Psoas muscle (tissue), 8 donors: ENCODE results near the gene SBK1. TPM values are rescaled to one million over a fixed set of nuclear protein-coding genes. Genes with fewer than 3 reads are reported as not detected.
"Not testable (repeated sequence)": the region's sequence is repeated elsewhere in the genome, so short reads cannot be mapped to it uniquely, and the experiment has no call there.

ENCODE experiments used
- ATAC-seq, 4 donors: fragments of 200-7000 bp; cut with Tn5 transposase; one replicate each; pipeline ENCODE4 v1.9.1; 2020; ENCODE audit warnings: moderate library complexity in 3 of 4, mild to moderate bottlenecking in 2 of 4
- DNase-seq, 2 donors: peaks; one replicate each; pipeline ENCODE4 v3.0.0-alpha.2; 2020
- H3K27ac ChIP-seq: fragments of 200-600 bp; one replicate; pipeline ENCODE4 v1.8.0; 2022
- H3K27me3 ChIP-seq, 3 donors: fragments of 200-600 bp in 1 of 3; one replicate each; pipeline versions ENCODE4 v1.6.1 to v1.8.0; 2013 to 2022; ENCODE audit warnings: low read length in 2 of 3, mild to moderate bottlenecking in 2 of 3, moderate library complexity in 1 of 3; ENCODE audit not compliant: insufficient read depth in 3 of 3
- H3K36me3 ChIP-seq, 2 donors: fragments of 200-600 bp in 1 of 2; one replicate each; pipeline versions ENCODE4 v1.6.1 to v1.8.0; 2013 to 2022; ENCODE audit warnings: low read depth in 1 of 2, mild to moderate bottlenecking in 1 of 2, moderate library complexity in 1 of 2; ENCODE audit not compliant: insufficient read depth in 1 of 2
- H3K4me1 ChIP-seq: fragments of 200-600 bp; one replicate; pipeline ENCODE4 v1.8.0; 2022
- H3K4me3 ChIP-seq: fragments of 200-600 bp; one replicate; pipeline ENCODE4 v1.8.0; 2022; ENCODE audit warnings: mild to moderate bottlenecking
- H3K9me3 ChIP-seq: fragments of 200-600 bp; one replicate; pipeline ENCODE4 v1.8.0; 2022
- WGBS, 3 donors: extraction: QIAGEN DNeasy Blood & Tissue Kit; methylation state at CpG; one replicate each; pipeline versions ENCODE4 v1.1.6 to v1.1.7; 2013; 5-methylcytosine and 5-hydroxymethylcytosine counted together
- intact Hi-C, 2 donors: fragments of 100-400 bp; cut with DNase I; formaldehyde crosslinking; loops; one replicate each; pipeline versions ENCODE4 v1.11.0 to v1.14.2; 2022
- long read RNA-seq, 2 donors: library from polyadenylated mRNA; unstranded; transcript quantifications; one replicate each; pipeline ENCODE4 v2.0.0, GENCODE V29; 2021
- polyA plus RNA-seq, 3 donors: library from polyadenylated mRNA; stranded (reverse); fragments of 200-250 nt; gene quantifications; one replicate each; pipeline ENCODE4 v1.2.3, GENCODE V29; 2013
- total RNA-seq, 4 donors: library from RNA; stranded (reverse); fragmentation: NEBNext Ultra II Directional in 2 of 4; extraction: Animal tissue kit (Norgen Biotek cat#: 25700) in 2 of 4; gene quantifications; one replicate each; pipeline versions ENCODE4 v1.2.1 to v1.2.4, GENCODE V29; 2021 to 2023
- TF ChIP-seq, protein P1 (sequence below): fragments of 200-600 bp; IDR thresholded peaks from one replicate; pipeline ENCODE4 v1.8.0; 2022; ENCODE audit warnings: antibody characterized with exemption
- donor health status: healthy with polysubstance abuse.
- donor health status: DM: no; HTN: no; CAD: no; lungs with moderate emphysema.
- donor health status: Bipolar disorder and iron deficiency.
- donor health status: healthy.
- donor health status: DM: yes; HTN: yes; CAD: no.
- donor health status: DM: no; HTN: no; CAD: no.
- donor health status: DM: no; HTN: no; CAD: no.
- donor health status: DM: yes; HTN: yes; CAD: no.

The SBK1 gene
- total RNA-seq (10 to 100 TPM in 2 of 4 donors, 1 to 10 TPM in 2; 2.5 to 20.6 (median 9.2) TPM), polyA plus RNA-seq (1 to 10 TPM; 1.3 to 5.3 (median 1.9) TPM)
- long read RNA-seq, donor 1, result 0 reads
- long read RNA-seq, donor 2, partial matches to known transcripts, result 1 of 13 reads
- long read RNA-seq, donor 2, other reads (novel, unspliced or antisense), result 12 of 13 reads

DNA sequence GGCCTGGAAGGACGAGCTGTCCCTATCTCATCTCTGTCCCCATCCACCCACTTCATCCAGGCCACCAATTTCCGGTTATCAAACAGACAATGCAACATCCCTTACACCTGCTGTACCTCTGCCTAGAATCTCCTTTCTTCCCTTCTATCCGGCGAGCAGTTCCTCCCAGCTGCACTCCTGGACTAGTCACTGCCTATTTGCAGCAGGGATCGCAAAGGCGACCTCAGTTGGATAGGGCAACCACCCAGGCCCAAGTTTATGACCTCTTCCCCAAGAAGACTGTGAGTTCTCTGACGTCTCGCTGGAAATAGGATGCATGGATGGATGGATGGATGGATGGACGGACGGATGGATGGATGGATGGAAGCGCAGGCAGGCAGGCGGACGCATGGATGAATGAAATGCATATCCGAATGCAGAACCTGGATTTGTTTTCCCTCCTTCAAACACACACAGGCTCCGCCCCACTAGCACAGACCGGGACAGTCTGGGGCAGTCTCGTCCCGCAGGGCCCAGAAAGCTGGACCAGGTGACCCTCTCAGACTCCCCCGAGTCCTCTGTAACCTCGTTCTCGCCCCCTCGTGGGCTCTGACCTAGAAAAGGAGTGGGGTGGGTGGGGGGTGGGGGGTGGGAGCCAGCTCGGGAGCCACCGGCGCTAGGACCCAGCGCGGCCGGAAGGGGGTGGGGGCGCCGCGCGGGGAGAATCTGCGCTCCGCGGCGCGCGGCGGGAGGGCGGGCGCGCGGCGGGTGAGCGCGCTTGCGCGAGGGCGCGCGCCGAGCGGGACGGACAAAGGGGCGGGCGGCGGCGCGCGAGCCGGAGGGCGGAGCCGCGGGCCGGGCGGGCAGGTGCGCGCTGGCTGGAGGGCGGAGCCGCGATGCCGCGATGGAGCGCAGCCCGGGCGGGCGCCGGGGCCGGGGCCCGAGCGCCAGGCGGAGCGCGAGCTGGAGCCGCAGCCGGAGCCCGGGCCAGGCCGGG is at the start of gene SBK1:
TSS of gene SBK1 (plus strand) at position 875 of the 976 bp plus-strand sequence. CDS start 24,867 bp downstream, outside the sequence.
- H3K9me3 ChIP-seq, result no peaks in the 10 kb centered on the region
- H3K36me3 ChIP-seq, result no peaks in the 10 kb centered on the region
- peaks cover 30% of the 10 kb centered on the region for H3K4me1 ChIP-seq
- TF ChIP-seq, protein P1, sequence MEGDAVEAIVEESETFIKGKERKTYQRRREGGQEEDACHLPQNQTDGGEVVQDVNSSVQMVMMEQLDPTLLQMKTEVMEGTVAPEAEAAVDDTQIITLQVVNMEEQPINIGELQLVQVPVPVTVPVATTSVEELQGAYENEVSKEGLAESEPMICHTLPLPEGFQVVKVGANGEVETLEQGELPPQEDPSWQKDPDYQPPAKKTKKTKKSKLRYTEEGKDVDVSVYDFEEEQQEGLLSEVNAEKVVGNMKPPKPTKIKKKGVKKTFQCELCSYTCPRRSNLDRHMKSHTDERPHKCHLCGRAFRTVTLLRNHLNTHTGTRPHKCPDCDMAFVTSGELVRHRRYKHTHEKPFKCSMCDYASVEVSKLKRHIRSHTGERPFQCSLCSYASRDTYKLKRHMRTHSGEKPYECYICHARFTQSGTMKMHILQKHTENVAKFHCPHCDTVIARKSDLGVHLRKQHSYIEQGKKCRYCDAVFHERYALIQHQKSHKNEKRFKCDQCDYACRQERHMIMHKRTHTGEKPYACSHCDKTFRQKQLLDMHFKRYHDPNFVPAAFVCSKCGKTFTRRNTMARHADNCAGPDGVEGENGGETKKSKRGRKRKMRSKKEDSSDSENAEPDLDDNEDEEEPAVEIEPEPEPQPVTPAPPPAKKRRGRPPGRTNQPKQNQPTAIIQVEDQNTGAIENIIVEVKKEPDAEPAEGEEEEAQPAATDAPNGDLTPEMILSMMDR, result no peak
- WGBS, 3 donors, result 1 to 6% (median 2%) methylated on average over 45 to 88 of the region's 88 CpGs
- ATAC-seq, result peak; percentile 84 to 91 (median 88)
- intact Hi-C loops, result no loop called here
- H3K4me3 ChIP-seq, result peak within 1 kb of the TSS; percentile 71
- H3K27me3 ChIP-seq, result no peaks in the 10 kb centered on the region
- DNase-seq, result peak; percentile 77 to 83
- peak within 1 kb of the TSS; percentile 75 for H3K27ac ChIP-seq

DNA sequence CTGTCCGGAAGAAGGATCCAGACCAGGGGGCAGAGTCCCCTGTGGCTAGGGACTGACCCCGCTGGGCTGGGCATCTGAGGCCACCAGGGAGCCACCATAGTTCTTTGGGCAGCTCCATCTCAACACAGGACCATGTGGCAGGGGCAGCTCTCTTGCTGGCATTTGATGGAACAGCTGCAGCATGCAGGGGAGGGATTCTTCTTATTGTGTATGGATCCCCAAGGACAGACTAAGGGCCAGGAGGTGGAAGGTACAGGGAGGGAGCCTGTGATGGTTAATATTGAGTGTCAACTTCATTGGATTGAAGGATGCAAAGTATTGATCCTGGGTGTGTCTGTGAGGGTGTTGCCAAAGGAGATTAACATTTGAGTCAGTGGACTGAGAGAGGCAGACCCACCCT is 42.8 kb upstream of the SBK1 start:
- H3K27ac ChIP-seq, H3K4me1 ChIP-seq, ATAC-seq, H3K9me3 ChIP-seq, H3K27me3 ChIP-seq, DNase-seq, H3K4me3 ChIP-seq, intact Hi-C loops, H3K36me3 ChIP-seq: not testable (repeated sequence)
- 59 to 68% (median 61%) methylated on average over 2 of the region's 2 CpGs for WGBS, 3 donors

DNA sequence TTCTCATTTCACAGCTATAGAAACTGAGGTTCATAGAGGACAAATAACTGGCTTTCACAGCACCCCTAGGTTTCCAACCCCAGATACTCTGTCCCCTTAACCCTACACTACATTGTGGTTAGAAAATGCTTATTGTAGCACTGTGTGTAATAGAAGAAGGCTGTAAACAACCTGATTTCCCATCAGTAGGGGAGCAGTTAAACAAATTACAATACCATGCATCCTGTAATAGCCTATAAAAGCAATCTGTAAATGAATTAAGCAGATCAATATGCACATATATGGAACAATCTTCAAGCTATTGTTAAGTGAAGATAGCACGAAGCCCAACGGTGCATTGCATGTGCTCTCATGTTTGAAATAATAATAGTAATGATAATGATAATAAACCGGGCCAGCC is 41.3 kb upstream of the SBK1 start:
- DNase-seq, result no peak
- Histone ChIP-seq H3K4me1 (no peaks in the 10 kb centered on the region), H3K9me3 (no peaks in the 10 kb centered on the region), H3K27ac (no peak overlapping the region), H3K36me3 (no peaks in the 10 kb centered on the region), H3K4me3 (no peak overlapping the region), H3K27me3 (no peaks in the 10 kb centered on the region)
- ATAC-seq, result no peak
- TF ChIP-seq, protein P1, result no peak
- WGBS, 3 donors, result 57 to 65% (median 59%) methylated on average over 3 of the region's 3 CpGs
- intact Hi-C loops, result no loop called here

GRCh38 chr16:28254158-28254557 is 38.2 kb upstream of the SBK1 start:
- Histone ChIP-seq H3K9me3 (no peaks in the 10 kb centered on the region), H3K36me3 (no peaks in the 10 kb centered on the region), H3K27ac (no peak overlapping the region), H3K4me1 (peaks cover 4% of the 10 kb centered on the region), H3K4me3 (no peak overlapping the region), H3K27me3 (no peaks in the 10 kb centered on the region)
- intact Hi-C loops, result no loop called here
- DNase-seq (no peak), ATAC-seq (no peak)
- WGBS, 3 donors, result 85 to 87% (median 86%) methylated on average over 6 of the region's 6 CpGs
- TF ChIP-seq, protein P1, result no peak

DNA sequence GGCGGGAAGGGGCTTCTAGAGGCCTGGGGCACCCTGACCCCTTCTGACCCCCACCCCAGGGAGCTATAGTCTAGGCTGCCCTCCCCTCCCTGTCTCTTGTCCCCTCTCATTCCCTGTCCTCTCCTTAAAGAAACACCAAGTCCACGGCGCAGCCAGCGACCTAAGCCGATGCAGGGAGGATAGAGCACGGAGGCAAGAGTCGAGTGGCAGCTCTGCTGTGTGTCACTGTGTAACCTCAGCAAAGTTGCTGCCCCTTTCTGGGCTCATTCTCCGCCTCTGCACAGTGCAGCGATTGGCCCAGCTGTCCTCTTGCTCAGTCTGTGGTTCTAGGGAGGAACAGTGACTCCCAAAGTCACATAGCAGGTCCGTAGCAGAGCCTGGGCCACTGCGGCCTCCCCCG is 36.5 kb upstream of the SBK1 start:
- WGBS, 3 donors, result 85 to 87% (median 85%) methylated on average over 12 of the region's 12 CpGs
- H3K9me3 ChIP-seq, result no peaks in the 10 kb centered on the region
- H3K4me1 ChIP-seq, result peaks cover 8% of the 10 kb centered on the region
- no peak overlapping the region for H3K4me3 ChIP-seq
- intact Hi-C loops, result loop anchor here in 1 of 2 donors (5.0 kb wide), 1 partner anchor 44 kb away; the partner anchor contains the start of gene XPO6
- H3K36me3 ChIP-seq, result no peaks in the 10 kb centered on the region
- H3K27ac ChIP-seq, result no peak overlapping the region
- H3K27me3 ChIP-seq, result no peaks in the 10 kb centered on the region
- DNase-seq (no peak), ATAC-seq (no peak)
- TF ChIP-seq, protein P1, result no peak
